Esophagus squamous epithelium (tissue), 4 donors: ENCODE results near the gene SETBP1.

Experiments
- CTCF ChIP-seq, 6 experiments: fragments of 450-650 bp in 4 of 6; fragments of 200-600 bp in 2 of 6; sonication (generic) in 2 of 6; IDR thresholded peaks; one replicate each; pipeline ENCODE4 v1.5.1; 2016 to 2019; ENCODE audit warnings: antibody characterized with exemption in 6 of 6, mild to moderate bottlenecking in 4 of 6, moderate library complexity in 4 of 6
- POLR2A ChIP-seq, 4 donors: fragments of 450-650 bp; IDR thresholded peaks; one replicate each; pipeline ENCODE4 v1.6.1; 2017; ENCODE audit warnings: antibody characterized with exemption in 4 of 4, mild to moderate bottlenecking in 4 of 4, moderate library complexity in 3 of 4

GRCh38 chr18:44792456-44793061 lies 111.9 kb downstream of the SETBP1 start:
- TF ChIP-seq CTCF (IDR thresholded peaks at IDR 0.05) (no peak), POLR2A (IDR thresholded peaks at IDR 0.05) (no peak)
